Mesodermal cell (in vitro differentiated cells): ENCODE results near the gene PRTN3.
"Not testable (repeated sequence)": the region's sequence is repeated elsewhere in the genome, so short reads cannot be mapped to it uniquely, and the experiment has no call there.

ENCODE experiments used
- H3K27ac ChIP-seq: 2 replicates; pipeline ENCODE4 v1.7.0; 2013; ENCODE audit warnings: mild to moderate bottlenecking, low read depth, low read length, moderate library complexity; ENCODE audit not compliant: severe bottlenecking
- H3K36me3 ChIP-seq: 2 replicates; pipeline ENCODE4 v1.7.1; 2013; ENCODE audit warnings: mild to moderate bottlenecking, low read length, moderate library complexity; ENCODE audit not compliant: control insufficient read depth, insufficient read depth
- H3K4me1 ChIP-seq: one replicate; pipeline ENCODE4 v1.7.1; 2013; ENCODE audit warnings: mild to moderate bottlenecking, low read length; ENCODE audit not compliant: insufficient read depth, control insufficient read depth, poor library complexity, severe bottlenecking
- H3K4me3 ChIP-seq: 2 replicates; pipeline ENCODE4 v1.7.0; 2013; ENCODE audit warnings: low read length, control low read depth, mild to moderate bottlenecking; ENCODE audit not compliant: insufficient read depth, poor library complexity, severe bottlenecking; ENCODE audit errors: extremely low read depth
- H3K9me3 ChIP-seq: 2 replicates; pipeline ENCODE4 v1.7.1; 2013; ENCODE audit warnings: mild to moderate bottlenecking, low read length, moderate library complexity; ENCODE audit not compliant: control insufficient read depth
- whole genome bisulfite sequencing, 2 experiments: methylation state at CpG; one replicate each; pipeline ENCODE4 v1.1.5; 2013; ENCODE audit warnings: missing lambda C conversion rate in 2 of 2; ENCODE audit not compliant: insufficient coverage in 2 of 2; 5-methylcytosine and 5-hydroxymethylcytosine counted together

The PRTN3 gene

DNA sequence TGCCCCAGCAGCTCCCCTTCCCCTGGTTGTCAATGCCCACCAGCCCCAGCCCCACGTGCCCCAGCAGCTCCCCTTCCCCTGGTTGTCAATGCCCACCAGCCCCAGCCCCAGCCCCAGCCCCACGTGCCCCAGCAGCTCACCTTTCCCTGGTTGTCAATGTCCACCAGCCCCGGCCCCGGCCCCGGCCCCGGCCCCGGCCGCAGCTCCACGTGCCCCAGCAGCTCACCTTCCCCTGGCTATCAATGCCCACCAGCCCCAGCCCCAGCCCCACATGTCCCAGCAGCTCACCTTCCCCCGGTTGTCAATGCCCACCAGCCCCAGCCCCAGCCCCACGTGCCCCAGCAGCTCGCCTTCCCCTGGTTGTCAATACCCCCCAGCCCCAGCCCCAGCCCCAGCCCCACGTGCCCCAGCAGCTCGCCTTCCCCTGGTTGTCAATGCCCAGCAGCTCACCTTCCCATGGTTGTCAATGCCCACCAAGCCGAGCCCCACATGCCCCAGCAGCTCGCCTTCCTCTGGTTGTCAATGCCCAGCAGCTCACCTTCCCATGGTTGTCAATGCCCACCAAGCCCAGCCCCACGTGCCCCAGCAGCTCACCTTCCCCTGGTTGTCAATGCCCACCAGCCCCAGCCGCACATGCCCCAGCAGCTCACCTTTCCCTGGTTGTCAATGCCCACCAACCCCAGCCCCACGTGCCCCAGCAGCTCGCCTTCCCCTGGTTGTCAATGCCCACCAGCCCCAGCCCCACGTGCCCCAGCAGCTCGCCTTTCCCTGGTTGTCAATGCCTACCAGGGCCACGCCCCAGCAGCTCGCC lies 38.2 kb downstream of the PRTN3 start:
- H3K4me3 ChIP-seq, H3K9me3 ChIP-seq, H3K27ac ChIP-seq, H3K4me1 ChIP-seq: not testable (repeated sequence)
- WGBS, 2 experiments: 89 to 91% methylated on average over 17 to 20 of the region's 24 CpGs
- H3K36me3 ChIP-seq: peaks cover 65% of the 10 kb centered on the region

DNA sequence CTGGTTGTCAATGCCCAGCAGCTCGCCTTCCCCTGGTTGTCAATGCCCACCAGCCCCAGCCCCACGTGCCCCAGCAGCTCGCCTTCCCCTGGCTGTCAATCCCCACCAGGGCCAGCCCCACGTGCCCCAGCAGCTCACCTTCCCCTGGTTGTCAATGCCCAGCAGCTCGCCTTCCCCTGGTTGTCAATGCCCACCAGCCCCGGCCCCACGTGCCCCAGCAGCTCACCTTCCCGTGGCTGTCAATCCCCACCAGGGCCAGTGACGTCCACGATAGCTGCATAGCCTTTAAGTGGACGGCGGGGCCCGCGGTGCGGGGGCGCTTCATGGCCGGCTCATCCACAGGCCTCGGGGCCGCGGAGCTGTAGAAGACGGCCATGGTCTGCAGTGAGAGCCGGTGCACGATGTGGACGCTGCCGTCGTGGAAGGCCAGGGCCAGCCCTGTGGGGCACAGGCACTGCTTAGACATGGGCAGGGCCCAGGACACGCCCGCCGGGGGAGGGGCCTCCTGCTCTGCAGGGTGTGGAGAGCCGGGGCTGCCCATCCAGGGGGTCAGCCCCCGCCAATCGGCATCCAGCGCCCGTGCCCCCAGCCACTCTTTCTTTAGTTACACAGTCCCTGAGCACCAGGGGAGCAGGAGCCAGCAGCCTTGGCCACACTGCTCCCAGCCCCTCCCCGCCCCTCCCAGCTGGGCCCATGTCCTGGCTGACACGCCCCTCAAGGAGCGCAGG lies 39.1 kb downstream of the PRTN3 start:
- no peak overlapping the region for H3K27ac ChIP-seq
- H3K36me3 ChIP-seq: peaks cover 71% of the 10 kb centered on the region
- WGBS, 2 experiments: 92 to 95% methylated on average over 34 to 36 of the region's 37 CpGs
- H3K9me3 ChIP-seq: no peaks in the 10 kb centered on the region
- no peaks in the 10 kb centered on the region for H3K4me1 ChIP-seq
- no peak overlapping the region for H3K4me3 ChIP-seq

DNA sequence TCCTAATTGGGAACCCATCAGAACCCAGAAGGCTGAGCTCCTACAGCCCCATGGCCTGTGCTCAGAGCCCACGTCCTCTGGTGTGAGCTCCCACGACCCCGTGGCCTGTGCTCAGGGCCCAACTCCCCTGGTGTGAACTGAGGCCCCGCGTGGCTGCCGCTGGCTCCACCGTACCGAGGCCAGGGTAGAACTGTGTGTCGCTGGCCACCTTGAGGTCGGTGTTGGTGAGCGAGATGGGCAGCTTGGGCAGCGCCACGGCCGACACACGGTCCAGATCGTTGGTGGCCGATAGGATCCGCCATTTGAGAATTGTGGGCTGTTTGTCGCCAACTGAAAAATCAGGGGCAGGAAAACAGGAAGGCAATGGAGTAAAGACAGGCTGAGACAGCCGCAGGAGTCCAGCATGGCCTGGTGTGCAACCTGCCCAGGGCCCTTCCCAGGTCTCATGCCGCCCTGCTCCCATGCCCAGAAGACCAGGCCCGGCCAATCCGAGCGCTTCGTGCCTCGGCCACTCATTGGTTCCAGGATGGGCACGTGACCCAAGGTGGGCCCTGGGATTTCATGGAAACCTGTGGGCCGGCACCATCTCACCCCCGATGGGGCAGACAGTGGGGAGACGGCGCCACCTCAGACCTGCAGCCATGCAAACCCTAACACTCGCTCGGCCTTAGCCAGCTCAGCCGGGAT lies 40.7 kb downstream of the PRTN3 start:
- 97 to 99% methylated on average over 34 of the region's 34 CpGs for WGBS, 2 experiments
- no peaks in the 10 kb centered on the region for H3K9me3 ChIP-seq
- no peaks in the 10 kb centered on the region for H3K4me1 ChIP-seq
- H3K36me3 ChIP-seq: peaks cover 75% of the 10 kb centered on the region
- no peak overlapping the region for H3K4me3 ChIP-seq
- no peak overlapping the region for H3K27ac ChIP-seq

DNA sequence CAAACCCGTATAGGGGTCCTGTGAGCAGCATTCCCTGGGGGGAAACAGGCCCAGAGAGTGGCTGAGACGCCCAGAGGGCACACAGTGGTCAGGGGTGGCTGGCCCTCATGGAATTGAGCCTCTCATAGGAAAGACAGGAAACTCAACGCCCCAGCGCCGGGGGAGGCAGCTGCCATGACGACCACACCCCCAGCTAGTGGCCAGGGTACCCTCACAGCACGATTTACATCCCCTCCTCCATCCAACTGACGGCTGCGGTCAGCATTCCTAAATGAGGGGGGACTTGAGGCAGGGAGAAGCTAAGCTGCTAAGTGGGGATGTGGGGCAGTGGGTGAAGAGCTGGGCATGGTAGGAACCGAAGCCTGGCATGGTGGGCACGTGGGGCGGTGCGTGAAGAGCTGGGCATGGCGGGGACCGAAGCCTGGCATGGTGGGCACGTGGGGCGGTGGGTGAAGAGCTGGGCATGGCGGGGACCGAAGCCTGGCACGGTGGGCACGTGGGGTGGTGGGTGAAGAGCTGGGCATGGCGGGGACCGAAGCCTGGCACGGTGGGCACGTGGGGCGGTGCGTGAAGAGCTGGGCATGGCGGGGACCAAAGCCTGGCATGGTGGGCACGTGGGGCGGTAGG lies 42.2 kb downstream of the PRTN3 start:
- Histone ChIP-seq H3K4me1 (no peaks in the 10 kb centered on the region), H3K9me3 (no peaks in the 10 kb centered on the region), H3K36me3 (peaks cover 75% of the 10 kb centered on the region), H3K4me3 (no peak overlapping the region), H3K27ac (no peak overlapping the region)
- 93 to 96% methylated on average over 6 to 8 of the region's 30 CpGs for WGBS, 2 experiments

DNA sequence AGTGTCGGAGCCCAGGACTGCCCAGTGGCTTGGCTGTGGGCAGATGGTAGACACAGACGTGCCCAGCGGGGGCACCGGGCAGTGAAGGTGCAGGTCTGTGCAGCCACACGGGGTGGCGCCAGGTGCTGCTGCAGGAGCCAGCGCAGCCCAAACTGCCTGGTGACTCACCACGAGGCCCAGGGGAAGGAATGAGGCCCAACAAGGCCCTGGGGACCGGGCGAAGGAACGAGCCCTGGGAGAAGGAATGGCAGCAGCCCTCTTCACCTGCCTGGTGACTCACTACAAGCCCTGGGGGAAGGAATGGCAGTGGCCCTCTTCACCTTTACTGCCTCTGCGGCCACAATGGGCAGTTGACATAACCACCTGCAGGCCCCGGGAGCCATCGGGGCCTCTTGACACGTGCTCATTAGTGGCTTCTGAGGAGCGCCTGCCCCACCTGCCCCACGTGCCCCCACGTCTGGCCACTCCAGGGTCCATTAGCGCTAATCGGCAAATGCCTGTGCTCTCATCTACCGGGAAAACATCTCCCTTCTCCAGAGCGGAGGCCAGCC lies 42.9 kb downstream of the PRTN3 start:
- 93 to 95% methylated on average over 21 to 22 of the region's 22 CpGs for WGBS, 2 experiments
- Histone ChIP-seq H3K4me3 (no peak overlapping the region), H3K9me3 (no peaks in the 10 kb centered on the region), H3K27ac (no peak overlapping the region), H3K36me3 (peaks cover 80% of the 10 kb centered on the region), H3K4me1 (no peaks in the 10 kb centered on the region)

DNA sequence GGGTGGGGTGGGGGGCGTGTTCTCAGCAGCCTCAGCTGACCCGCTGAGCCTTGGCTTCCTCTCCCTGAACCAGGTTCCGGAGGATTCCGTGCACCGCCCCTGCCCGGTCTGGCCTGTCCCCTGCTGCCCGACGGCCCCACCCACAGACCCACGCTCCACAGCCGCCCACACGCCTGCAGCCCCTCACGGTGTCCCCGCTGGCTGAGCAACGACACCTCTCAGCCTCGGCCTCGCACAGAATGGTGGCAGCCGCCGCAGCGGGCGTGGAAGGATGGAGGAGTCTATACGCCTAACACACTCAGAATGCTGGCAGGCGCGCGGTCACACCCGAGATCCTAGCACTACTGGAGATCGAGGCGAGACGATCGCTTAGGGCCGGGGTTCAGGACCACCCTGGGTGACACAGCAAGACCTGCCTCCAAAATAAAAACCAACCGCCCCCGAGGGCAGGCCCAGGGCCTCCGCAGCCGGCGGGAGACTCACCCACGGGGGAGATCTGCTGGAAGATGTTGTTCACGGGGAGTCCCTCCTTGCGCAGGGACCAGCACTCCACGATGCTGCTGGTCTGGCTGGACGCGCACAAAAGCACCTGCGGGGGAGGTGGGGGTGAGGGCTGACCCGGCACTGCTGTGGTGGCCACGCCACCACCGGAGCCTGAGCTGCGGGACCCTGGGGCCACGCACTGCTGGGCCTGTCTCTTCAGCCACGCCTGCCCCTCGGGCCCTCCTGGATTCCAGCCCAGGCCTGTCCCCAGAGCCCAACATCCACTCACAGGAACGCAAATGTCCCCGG lies 43.8 kb downstream of the PRTN3 start:
- Histone ChIP-seq H3K36me3 (peaks cover 89% of the 10 kb centered on the region), H3K9me3 (no peaks in the 10 kb centered on the region), H3K4me1 (no peaks in the 10 kb centered on the region), H3K4me3 (no peak overlapping the region), H3K27ac (no peak overlapping the region)
- WGBS, 2 experiments: 98% methylated on average over 35 to 48 of the region's 51 CpGs

DNA sequence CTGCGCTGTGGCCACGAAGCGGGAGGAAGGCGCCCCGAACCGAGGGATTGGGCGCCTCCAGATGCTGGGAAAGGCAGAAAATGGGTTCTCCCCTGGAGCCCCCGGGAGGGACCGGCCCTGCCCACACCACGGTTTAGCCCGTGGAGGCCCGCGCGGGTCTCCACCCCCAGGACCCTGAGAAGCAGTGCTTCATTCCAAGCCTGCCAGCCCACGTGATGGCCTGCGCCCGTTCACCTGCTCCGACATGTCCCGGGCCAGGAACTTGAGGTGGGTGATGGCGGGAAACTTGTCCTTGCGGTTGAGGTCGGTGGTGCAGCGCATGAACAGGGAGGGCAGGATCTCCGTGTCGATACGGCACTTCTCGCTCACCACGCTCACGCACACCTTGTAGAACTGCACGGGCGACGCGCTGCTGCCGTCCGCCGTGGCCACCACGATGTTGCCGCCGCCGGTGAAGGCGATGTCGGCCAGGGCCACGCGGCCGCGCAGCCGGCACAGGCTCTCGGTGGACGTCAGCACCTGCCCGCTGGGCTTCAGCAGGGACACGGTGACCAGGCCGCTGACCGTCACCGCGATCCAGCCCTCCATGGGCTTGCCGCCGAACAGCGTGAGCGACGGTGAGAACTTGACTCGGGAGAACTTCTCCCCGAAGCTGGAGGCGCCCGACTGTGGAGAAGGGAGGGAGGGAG lies 44.9 kb downstream of the PRTN3 start:
- Histone ChIP-seq H3K9me3 (no peaks in the 10 kb centered on the region), H3K36me3 (peaks cover 93% of the 10 kb centered on the region), H3K4me1 (no peaks in the 10 kb centered on the region), H3K4me3 (no peak overlapping the region), H3K27ac (no peak overlapping the region)
- 97 to 98% methylated on average over 52 to 62 of the region's 64 CpGs for WGBS, 2 experiments

DNA sequence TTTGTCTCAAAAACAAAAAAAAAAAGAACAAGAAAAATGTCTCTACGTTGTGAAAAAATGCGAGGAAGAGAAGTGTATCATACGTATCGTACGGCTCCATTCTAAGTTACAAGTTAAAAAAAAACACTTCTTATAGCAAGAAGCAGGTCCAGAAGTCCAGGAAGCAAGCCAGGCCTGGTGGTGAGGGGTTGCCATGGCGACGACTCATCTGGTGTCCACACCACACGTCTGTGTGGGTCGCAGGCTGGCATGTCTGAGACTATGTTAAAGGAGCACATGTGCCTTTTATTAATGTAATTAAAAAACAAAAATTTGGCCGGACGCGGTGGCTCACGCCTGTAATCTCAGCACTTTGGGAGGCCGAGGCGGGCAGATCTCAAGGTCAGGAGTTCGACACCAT lies 46.3 kb downstream of the PRTN3 start:
- peaks cover 82% of the 10 kb centered on the region for H3K36me3 ChIP-seq
- WGBS, 2 experiments: 91 to 96% methylated on average over 11 to 14 of the region's 16 CpGs
- peak overlapping the region; percentile 16 for H3K27ac ChIP-seq
- no peak overlapping the region for H3K4me3 ChIP-seq
- H3K4me1 ChIP-seq: peaks cover 4% of the 10 kb centered on the region
- no peaks in the 10 kb centered on the region for H3K9me3 ChIP-seq

DNA sequence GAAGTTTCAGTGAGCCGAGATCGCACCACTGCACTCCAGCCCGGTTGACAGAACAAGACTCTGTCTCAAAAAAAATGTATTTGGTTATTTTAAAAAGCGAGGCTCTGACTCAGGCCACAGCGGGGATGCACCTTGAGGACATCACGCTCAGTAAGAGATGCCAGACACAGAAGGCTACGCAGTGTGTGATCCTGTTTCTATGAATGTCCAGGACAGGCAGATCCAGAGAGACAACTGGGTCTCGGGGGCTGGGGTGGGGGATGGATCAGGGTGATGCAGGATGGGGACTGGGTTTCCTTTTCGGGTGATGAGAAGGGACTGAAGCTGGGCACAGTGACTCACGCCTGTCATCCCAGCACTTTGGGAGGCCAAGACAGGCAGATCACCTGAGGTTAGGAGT lies 46.8 kb downstream of the PRTN3 start:
- H3K4me1 ChIP-seq: peaks cover 4% of the 10 kb centered on the region
- 91 to 94% methylated on average over 10 of the region's 10 CpGs for WGBS, 2 experiments
- no peak overlapping the region for H3K4me3 ChIP-seq
- H3K9me3 ChIP-seq: no peaks in the 10 kb centered on the region
- H3K27ac ChIP-seq: peak overlapping the region; percentile 16
- peaks cover 76% of the 10 kb centered on the region for H3K36me3 ChIP-seq
